ENCODE results near the gene ZNF681. TPM values are rescaled to one million over a fixed set of nuclear protein-coding genes. Genes with fewer than 3 reads are reported as not detected.

ZNF681 gene
- total and polyA plus RNA-seq, 2 of the 4 experiments (the other 2 are of a cell fraction) = 0.15 to 0.54 TPM

DNA sequence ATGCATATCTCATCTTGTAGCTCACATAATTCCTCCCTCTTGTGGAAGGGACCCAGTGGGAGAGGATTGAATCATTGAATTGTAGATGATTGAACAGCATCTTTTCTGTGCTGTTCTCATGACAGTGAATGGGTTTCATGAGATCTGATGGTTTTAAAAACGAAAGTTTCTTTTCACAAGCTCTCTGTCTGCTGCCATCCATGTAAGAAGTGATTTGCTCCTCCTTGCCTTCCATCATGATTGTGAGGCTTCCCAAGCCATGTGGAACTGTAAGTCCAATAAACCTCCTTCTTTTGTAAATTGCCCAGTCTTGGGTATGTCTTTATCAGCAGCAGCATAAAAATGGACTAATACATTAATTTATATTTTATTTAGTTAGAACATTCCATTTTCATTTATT is 52.0 kb downstream of the ZNF681 start:
- H2AFZ ChIP-seq (replicated peaks; ENCODE audit: low read length, poor library complexity) = no peak overlapping the region
- H3K9me3 ChIP-seq (ENCODE audit: control insufficient read depth, insufficient read depth, low read length) = no peaks in the 10 kb centered on the region; the same call in 1 of the 2 replicates
- no peak overlapping the region for H2BK20ac ChIP-seq (ENCODE audit: low read depth, low read length)
- no peak overlapping the region for H2BK120ac ChIP-seq (ENCODE audit: low read depth, low read length)
- dilution Hi-C loops (cut with HindIII; ENCODE audit: low sequenced_read_pairs, unreplicated experiment) (no loop called here), in situ Hi-C loops (cut with MboI; ENCODE audit: low sequenced_read_pairs) (no loop called here), intact Hi-C loops (cut with micrococcal nuclease) (no loop called here)
- WGBS, 2 experiments (ENCODE audit: extremely low coverage in 2 of 2, insufficient read length in 1 of 2) = no CpG with 5 or more reads among the region's 1 CpG
- H3K18ac ChIP-seq (ENCODE audit: low read depth, low read length) = no peak overlapping the region
- no peak overlapping the region for H3K14ac ChIP-seq (replicated peaks; ENCODE audit: low read depth, low read length)
- no TSS peak for BruUV-seq (replicated peaks)
- H2AK5ac ChIP-seq (ENCODE audit: low read depth, low read length) = no peak overlapping the region
- no peak overlapping the region for H2AK9ac ChIP-seq (replicated peaks; ENCODE audit: low read depth, low read length, poor library complexity)
- no peak overlapping the region for H3K4me2 ChIP-seq (ENCODE audit: low read depth, low read length)
- DNase-seq (no peak), ATAC-seq (ENCODE audit: low read depth) (no peak)
- H4K91ac ChIP-seq (ENCODE audit: insufficient read depth, low read depth, low read length) = no peak overlapping the region
- H3K27me3 ChIP-seq (ENCODE audit: control insufficient read depth, insufficient read depth, low read length) = no peaks in the 10 kb centered on the region
- no peaks in the 10 kb centered on the region for H3K36me3 ChIP-seq (ENCODE audit: control insufficient read depth, insufficient read depth, low read length)
- no peaks in the 10 kb centered on the region for H3K9me1 ChIP-seq (ENCODE audit: insufficient read depth, low read length)
- no peaks in the 10 kb centered on the region for H4K20me1 ChIP-seq (ENCODE audit: insufficient read depth, low read length)
- no peak overlapping the region for H3K27ac ChIP-seq (ENCODE audit: insufficient read depth, low read length)
- H3K56ac ChIP-seq (ENCODE audit: extremely low read depth, insufficient read depth, low read length) = no peak overlapping the region
- no peak overlapping the region for H3K4me3 ChIP-seq (ENCODE audit: insufficient read depth, low read depth, low read length)
- ChIA-PET POLR2A (ENCODE audit: unreplicated experiment) (no interaction called here), CTCF (no interaction called here)
- H2BK15ac ChIP-seq (ENCODE audit: low read depth, low read length) = no peak overlapping the region
- H3K9ac ChIP-seq (ENCODE audit: low read depth, low read length) = no peak overlapping the region
- no peak overlapping the region for H2BK5ac ChIP-seq (ENCODE audit: low read depth, low read length, poor library complexity, severe bottlenecking)
- H3K4ac ChIP-seq (ENCODE audit: low read depth, low read length) = no peak overlapping the region
- no peak overlapping the region for H4K5ac ChIP-seq (ENCODE audit: low read depth, low read length)
- no peak overlapping the region for H3K23ac ChIP-seq (ENCODE audit: low read depth, low read length)
- TF ChIP-seq, protein P1, sequence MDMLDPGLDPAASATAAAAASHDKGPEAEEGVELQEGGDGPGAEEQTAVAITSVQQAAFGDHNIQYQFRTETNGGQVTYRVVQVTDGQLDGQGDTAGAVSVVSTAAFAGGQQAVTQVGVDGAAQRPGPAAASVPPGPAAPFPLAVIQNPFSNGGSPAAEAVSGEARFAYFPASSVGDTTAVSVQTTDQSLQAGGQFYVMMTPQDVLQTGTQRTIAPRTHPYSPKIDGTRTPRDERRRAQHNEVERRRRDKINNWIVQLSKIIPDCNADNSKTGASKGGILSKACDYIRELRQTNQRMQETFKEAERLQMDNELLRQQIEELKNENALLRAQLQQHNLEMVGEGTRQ (IDR thresholded peaks at IDR 0.05; ENCODE audit: low read depth, low read length) = no peak
- TF ChIP-seq SMC3 (IDR thresholded peaks at IDR 0.05; ENCODE audit: low read depth, low read length) (no peak), RCOR1 (IDR thresholded peaks at IDR 0.05; ENCODE audit: insufficient replicate concordance, low read length) (no peak), POLR2A (IDR thresholded peaks at IDR 0.05; ENCODE audit: low read depth, low read length) (no peak), RFX5 (IDR thresholded peaks at IDR 0.05; ENCODE audit: low read depth, low read length) (no peak), CHD1 (IDR thresholded peaks at IDR 0.05; ENCODE audit: low read depth, low read length) (no peak), MAZ (IDR thresholded peaks at IDR 0.05; ENCODE audit: borderline replicate concordance, low read depth, low read length) (no peak), CTCF (conservative IDR thresholded peaks at IDR 0.05; ENCODE audit: low read depth, low read length) (no peak), NFE2L2 (IDR thresholded peaks at IDR 0.05; ENCODE audit: low read depth, low read length) (no peak), RAD21 (IDR thresholded peaks at IDR 0.05; ENCODE audit: low read length) (no peak), MAFK (IDR thresholded peaks at IDR 0.05; ENCODE audit: low read depth, low read length) (no peak), CEBPB (IDR thresholded peaks at IDR 0.05; ENCODE audit: low read depth, low read length) (no peak), BHLHE40 (IDR thresholded peaks at IDR 0.05; ENCODE audit: low read depth, low read length) (no peak), MXI1 (IDR thresholded peaks at IDR 0.05; ENCODE audit: borderline replicate concordance, low read depth, low read length) (no peak), ELK1 (IDR thresholded peaks at IDR 0.05; ENCODE audit: borderline replicate concordance, low read depth, low read length) (no peak), FOS (IDR thresholded peaks at IDR 0.05; ENCODE audit: low read depth, low read length) (no peak)
- H3K79me1 ChIP-seq (ENCODE audit: low read depth in 1 of 2, low read length in 2 of 2) = no peaks in the 10 kb centered on the region
- no peaks in the 10 kb centered on the region for H3K4me1 ChIP-seq (ENCODE audit: control insufficient read depth, insufficient read depth, low read length)
- H4K8ac ChIP-seq (ENCODE audit: low read depth in 2 of 2, low read length in 2 of 2) = no peak overlapping the region

All from IMR-90 (cell line).